SK-N-SH treated with all-trans-retinoic acid at 6 μM for 48 hours (cell line): ENCODE data around the gene CUTA.

Source experiments
- ATAC-seq: fragments of 200-7000 bp; cut with Tn5 transposase; 3 replicates; pipeline ENCODE4 v1.9.1; 2020; ENCODE audit warnings: mild to moderate bottlenecking, moderate library complexity
- ARNTL ChIP-seq: fragments of 450-650 bp; formaldehyde crosslinking; IDR thresholded peaks from 2 replicates; pipeline ENCODE4 v1.5.0; 2020; ENCODE audit warnings: low read depth, mild to moderate bottlenecking, moderate library complexity, borderline replicate concordance
- BACH2 ChIP-seq: fragments of 250-450 bp; sonication (Bioruptor Pico); IDR thresholded peaks from 2 replicates; pipeline ENCODE4 v1.9.0; 2021; ENCODE audit warnings: mild to moderate bottlenecking, borderline replicate concordance
- CREB5 ChIP-seq: fragments of 250-450 bp; sonication (Bioruptor Pico); IDR thresholded peaks from 2 replicates; pipeline ENCODE4 v1.5.1; 2020; ENCODE audit warnings: low read depth, mild to moderate bottlenecking, moderate library complexity
- CSDC2 ChIP-seq: fragments of 250-450 bp; sonication (Bioruptor Pico); IDR thresholded peaks from 2 replicates; pipeline ENCODE4 v1.5.0; 2020; ENCODE audit warnings: mild to moderate bottlenecking, moderate library complexity
- ESRRG ChIP-seq: fragments of 250-450 bp; sonication (Bioruptor Pico); IDR thresholded peaks from 2 replicates; pipeline ENCODE4 v1.6.1; 2021; ENCODE audit warnings: mild to moderate bottlenecking
- GLIS3 ChIP-seq: fragments of 250-450 bp; sonication (Bioruptor Pico); IDR thresholded peaks from 2 replicates; pipeline ENCODE4 v1.5.0; 2020; ENCODE audit warnings: mild to moderate bottlenecking, moderate library complexity
- OSR1 ChIP-seq: fragments of 250-450 bp; sonication (Bioruptor Pico); IDR thresholded peaks from 2 replicates; pipeline ENCODE4 v1.8.0; 2022; ENCODE audit warnings: moderate library complexity, mild to moderate bottlenecking, inconsistent platforms
- POU6F1 ChIP-seq: fragments of 250-450 bp; sonication (Bioruptor Pico); IDR thresholded peaks from 2 replicates; pipeline ENCODE4 v1.8.0; 2021; ENCODE audit warnings: low read depth, mild to moderate bottlenecking, moderate library complexity, borderline replicate concordance
- PPARA ChIP-seq: fragments of 250-450 bp; sonication (Bioruptor Pico); IDR thresholded peaks from 2 replicates; pipeline ENCODE4 v1.5.0; 2020; ENCODE audit warnings: mild to moderate bottlenecking, borderline replicate concordance
- RARB ChIP-seq: fragments of 250-450 bp; sonication (Bioruptor Pico); IDR thresholded peaks from 2 replicates; pipeline ENCODE4 v1.8.0; 2021; ENCODE audit warnings: mild to moderate bottlenecking, moderate library complexity
- SNAI2 ChIP-seq: fragments of 250-450 bp; sonication (Bioruptor Pico); IDR thresholded peaks from 2 replicates; pipeline ENCODE4 v1.5.0; 2020; ENCODE audit warnings: mild to moderate bottlenecking, moderate library complexity
- TCF4 ChIP-seq: fragments of 250-450 bp; sonication (Bioruptor Pico); IDR thresholded peaks from 2 replicates; pipeline ENCODE4 v1.8.0; 2021; ENCODE audit warnings: mild to moderate bottlenecking, moderate library complexity, borderline replicate concordance
- TOX ChIP-seq: fragments of 250-450 bp; sonication (Bioruptor Pico); IDR thresholded peaks from 2 replicates; pipeline ENCODE4 v1.8.0; 2021; ENCODE audit warnings: mild to moderate bottlenecking, moderate library complexity, borderline replicate concordance
- ZC3H10 ChIP-seq: fragments of 250-450 bp; sonication (Bioruptor Pico); IDR thresholded peaks from 2 replicates; pipeline ENCODE4 v1.5.1; 2021; ENCODE audit warnings: mild to moderate bottlenecking, moderate library complexity
- ZFP3 ChIP-seq: fragments of 250-450 bp; sonication (Bioruptor Pico); IDR thresholded peaks from 2 replicates; pipeline ENCODE4 v1.5.0; 2020; ENCODE audit warnings: mild to moderate bottlenecking, moderate library complexity
- ZFP30 ChIP-seq: fragments of 450-650 bp; formaldehyde crosslinking; IDR thresholded peaks from 2 replicates; pipeline ENCODE4 v1.5.0; 2022; ENCODE audit warnings: mild to moderate bottlenecking, moderate library complexity
- ZNF565 ChIP-seq: fragments of 450-650 bp; formaldehyde crosslinking; conservative IDR thresholded peaks from 2 replicates; pipeline ENCODE4 v1.5.0; 2020; ENCODE audit warnings: low read depth, mild to moderate bottlenecking, moderate library complexity
- ZNF70 ChIP-seq: fragments of 450-650 bp; formaldehyde crosslinking; IDR thresholded peaks from 2 replicates; pipeline ENCODE4 v1.5.0; 2020; ENCODE audit warnings: mild to moderate bottlenecking, moderate library complexity
- ZNF8 ChIP-seq: fragments of 450-650 bp; formaldehyde crosslinking; IDR thresholded peaks from 2 replicates; pipeline ENCODE4 v1.5.0; 2020; ENCODE audit warnings: mild to moderate bottlenecking, moderate library complexity
- TF ChIP-seq, protein P1 (sequence below): fragments of 250-450 bp; sonication (Bioruptor Pico); IDR thresholded peaks from 2 replicates; pipeline ENCODE4 v1.5.1; 2021; ENCODE audit warnings: mild to moderate bottlenecking, moderate library complexity
- TF ChIP-seq, protein P2 (sequence below): fragments of 250-450 bp; sonication (Bioruptor Pico); IDR thresholded peaks from 2 replicates; pipeline ENCODE4 v1.5.0; 2020; ENCODE audit warnings: mild to moderate bottlenecking, moderate library complexity
- TF ChIP-seq, protein P3 (sequence below): fragments of 250-450 bp; sonication (Bioruptor Pico); IDR thresholded peaks from 2 replicates; pipeline ENCODE4 v1.8.0; 2020; ENCODE audit warnings: mild to moderate bottlenecking, moderate library complexity, borderline replicate concordance

Gene CUTA

GRCh38 chr6:33434961-33435360 is 17.1 kb upstream of the CUTA start:
- TF ChIP-seq ZFP3, result no peak
- TF ChIP-seq, protein P1, sequence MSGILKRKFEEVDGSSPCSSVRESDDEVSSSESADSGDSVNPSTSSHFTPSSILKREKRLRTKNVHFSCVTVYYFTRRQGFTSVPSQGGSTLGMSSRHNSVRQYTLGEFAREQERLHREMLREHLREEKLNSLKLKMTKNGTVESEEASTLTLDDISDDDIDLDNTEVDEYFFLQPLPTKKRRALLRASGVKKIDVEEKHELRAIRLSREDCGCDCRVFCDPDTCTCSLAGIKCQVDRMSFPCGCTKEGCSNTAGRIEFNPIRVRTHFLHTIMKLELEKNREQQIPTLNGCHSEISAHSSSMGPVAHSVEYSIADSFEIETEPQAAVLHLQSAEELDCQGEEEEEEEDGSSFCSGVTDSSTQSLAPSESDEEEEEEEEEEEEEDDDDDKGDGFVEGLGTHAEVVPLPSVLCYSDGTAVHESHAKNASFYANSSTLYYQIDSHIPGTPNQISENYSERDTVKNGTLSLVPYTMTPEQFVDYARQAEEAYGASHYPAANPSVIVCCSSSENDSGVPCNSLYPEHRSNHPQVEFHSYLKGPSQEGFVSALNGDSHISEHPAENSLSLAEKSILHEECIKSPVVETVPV (CRISPR knock-in tag), result no peak
- no peak for TF ChIP-seq ARNTL (CRISPR knock-in tag)
- no peak for TF ChIP-seq CSDC2
- TF ChIP-seq ZNF565, result no peak
- TF ChIP-seq POU6F1 (CRISPR knock-in tag), result no peak
- TF ChIP-seq BACH2 (CRISPR knock-in tag), result no peak
- TF ChIP-seq, protein P2, sequence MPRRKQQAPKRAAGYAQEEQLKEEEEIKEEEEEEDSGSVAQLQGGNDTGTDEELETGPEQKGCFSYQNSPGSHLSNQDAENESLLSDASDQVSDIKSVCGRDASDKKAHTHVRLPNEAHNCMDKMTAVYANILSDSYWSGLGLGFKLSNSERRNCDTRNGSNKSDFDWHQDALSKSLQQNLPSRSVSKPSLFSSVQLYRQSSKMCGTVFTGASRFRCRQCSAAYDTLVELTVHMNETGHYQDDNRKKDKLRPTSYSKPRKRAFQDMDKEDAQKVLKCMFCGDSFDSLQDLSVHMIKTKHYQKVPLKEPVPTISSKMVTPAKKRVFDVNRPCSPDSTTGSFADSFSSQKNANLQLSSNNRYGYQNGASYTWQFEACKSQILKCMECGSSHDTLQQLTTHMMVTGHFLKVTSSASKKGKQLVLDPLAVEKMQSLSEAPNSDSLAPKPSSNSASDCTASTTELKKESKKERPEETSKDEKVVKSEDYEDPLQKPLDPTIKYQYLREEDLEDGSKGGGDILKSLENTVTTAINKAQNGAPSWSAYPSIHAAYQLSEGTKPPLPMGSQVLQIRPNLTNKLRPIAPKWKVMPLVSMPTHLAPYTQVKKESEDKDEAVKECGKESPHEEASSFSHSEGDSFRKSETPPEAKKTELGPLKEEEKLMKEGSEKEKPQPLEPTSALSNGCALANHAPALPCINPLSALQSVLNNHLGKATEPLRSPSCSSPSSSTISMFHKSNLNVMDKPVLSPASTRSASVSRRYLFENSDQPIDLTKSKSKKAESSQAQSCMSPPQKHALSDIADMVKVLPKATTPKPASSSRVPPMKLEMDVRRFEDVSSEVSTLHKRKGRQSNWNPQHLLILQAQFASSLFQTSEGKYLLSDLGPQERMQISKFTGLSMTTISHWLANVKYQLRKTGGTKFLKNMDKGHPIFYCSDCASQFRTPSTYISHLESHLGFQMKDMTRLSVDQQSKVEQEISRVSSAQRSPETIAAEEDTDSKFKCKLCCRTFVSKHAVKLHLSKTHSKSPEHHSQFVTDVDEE (CRISPR knock-in tag), result no peak
- no peak for TF ChIP-seq ZNF8 (CRISPR knock-in tag)
- no peak for TF ChIP-seq ZFP30 (CRISPR knock-in tag)
- no peak for TF ChIP-seq GLIS3
- TF ChIP-seq SNAI2, result no peak
- TF ChIP-seq TOX, result no peak
- TF ChIP-seq ZNF70, result no peak
- TF ChIP-seq CREB5, result no peak
- no peak for TF ChIP-seq OSR1 (CRISPR knock-in tag)
- ATAC-seq, result no peak

DNA sequence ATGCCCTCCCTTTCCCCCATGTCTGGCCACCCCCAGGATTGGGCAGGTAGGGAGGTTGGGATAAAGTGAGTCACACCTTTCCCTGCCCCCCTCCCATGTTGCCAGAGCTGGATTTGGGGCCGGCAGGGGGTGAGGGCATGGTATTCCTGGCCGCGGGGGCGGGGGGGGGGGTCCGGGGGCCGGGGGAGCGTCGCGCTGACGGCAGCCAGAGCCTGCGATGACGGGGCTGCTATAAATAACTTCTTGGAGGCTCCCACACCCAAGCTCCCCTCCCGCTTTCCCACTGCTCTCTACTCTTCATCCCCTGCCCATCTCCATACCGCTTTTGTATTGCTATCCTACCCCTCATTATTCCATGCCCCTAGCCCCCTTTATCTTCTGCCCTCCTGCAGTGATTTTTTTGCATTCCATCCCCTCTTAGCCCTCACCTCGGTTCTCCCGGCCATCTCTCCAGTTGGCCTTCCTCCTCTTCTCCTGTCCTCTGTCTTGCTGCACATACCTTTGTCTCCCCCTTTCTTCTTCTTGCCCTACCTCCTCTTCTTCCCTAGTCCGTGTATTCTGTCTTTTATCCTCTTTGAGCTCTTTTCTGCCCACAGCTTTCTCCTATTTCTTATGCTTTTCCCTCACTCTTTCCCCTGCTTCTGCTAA is 15.8 kb upstream of the CUTA start:
- TF ChIP-seq ESRRG, result no peak
- TF ChIP-seq GLIS3, result no peak
- no peak for TF ChIP-seq TCF4 (CRISPR knock-in tag)
- TF ChIP-seq, protein P2 (CRISPR knock-in tag), result no peak
- TF ChIP-seq TOX, result no peak
- no peak for TF ChIP-seq ZFP30 (CRISPR knock-in tag)
- no peak for TF ChIP-seq ZC3H10 (CRISPR knock-in tag)
- TF ChIP-seq SNAI2, result no peak
- no peak for TF ChIP-seq RARB (CRISPR knock-in tag)
- ATAC-seq, result no peak

DNA sequence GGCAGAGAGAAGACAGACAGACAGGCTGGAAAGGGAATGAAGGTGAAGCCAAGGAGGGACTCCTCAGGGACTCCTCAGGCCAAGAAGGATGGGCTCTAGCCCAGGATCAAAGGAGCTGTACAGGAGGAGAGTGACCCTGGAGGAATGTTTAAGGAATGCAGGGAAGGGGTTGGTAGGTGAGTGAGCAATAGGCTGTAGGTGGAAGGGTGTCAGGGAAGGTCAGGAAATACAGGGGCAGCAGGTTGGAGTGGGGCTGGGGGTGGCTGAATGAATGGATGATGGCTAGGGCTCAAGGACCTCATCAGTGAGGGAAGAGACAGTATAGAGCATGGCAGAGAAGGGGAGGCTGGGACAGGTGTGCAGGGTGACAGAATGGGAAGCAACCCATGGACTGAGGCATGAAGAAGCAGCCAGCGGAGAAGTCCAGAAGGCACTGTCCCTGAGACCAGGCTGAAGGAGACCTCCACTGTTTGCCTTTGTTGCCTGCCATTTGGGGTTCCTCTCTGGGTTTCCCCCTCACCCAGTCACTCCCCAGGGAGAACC is 15.2 kb upstream of the CUTA start:
- TF ChIP-seq, protein P3, sequence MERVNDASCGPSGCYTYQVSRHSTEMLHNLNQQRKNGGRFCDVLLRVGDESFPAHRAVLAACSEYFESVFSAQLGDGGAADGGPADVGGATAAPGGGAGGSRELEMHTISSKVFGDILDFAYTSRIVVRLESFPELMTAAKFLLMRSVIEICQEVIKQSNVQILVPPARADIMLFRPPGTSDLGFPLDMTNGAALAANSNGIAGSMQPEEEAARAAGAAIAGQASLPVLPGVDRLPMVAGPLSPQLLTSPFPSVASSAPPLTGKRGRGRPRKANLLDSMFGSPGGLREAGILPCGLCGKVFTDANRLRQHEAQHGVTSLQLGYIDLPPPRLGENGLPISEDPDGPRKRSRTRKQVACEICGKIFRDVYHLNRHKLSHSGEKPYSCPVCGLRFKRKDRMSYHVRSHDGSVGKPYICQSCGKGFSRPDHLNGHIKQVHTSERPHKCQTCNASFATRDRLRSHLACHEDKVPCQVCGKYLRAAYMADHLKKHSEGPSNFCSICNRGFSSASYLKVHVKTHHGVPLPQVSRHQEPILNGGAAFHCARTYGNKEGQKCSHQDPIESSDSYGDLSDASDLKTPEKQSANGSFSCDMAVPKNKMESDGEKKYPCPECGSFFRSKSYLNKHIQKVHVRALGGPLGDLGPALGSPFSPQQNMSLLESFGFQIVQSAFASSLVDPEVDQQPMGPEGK (CRISPR knock-in tag), result no peak
- TF ChIP-seq CSDC2 (no peak), PPARA (CRISPR knock-in tag) (no peak), TOX (no peak), BACH2 (CRISPR knock-in tag) (no peak), TCF4 (CRISPR knock-in tag) (no peak), SNAI2 (no peak), ZFP3 (no peak), ZFP30 (CRISPR knock-in tag) (no peak), ZNF565 (no peak)
- TF ChIP-seq, all 23 proteins: peak for 0
- ATAC-seq, result no peak
